IMR-90 (cell line): ENCODE measurements around the gene CXorf49B. TPM values are rescaled to one million over a fixed set of nuclear protein-coding genes. Genes with fewer than 3 reads are reported as not detected.
"Not testable (repeated sequence)": the region's sequence is repeated elsewhere in the genome, so short reads cannot be mapped to it uniquely, and the experiment has no call there.

Experiments used
- ATAC-seq: fragments of 200-7000 bp; cut with Tn5 transposase; 2 replicates; pipeline ENCODE4 v1.9.1; 2020; ENCODE audit warnings: low read depth, mild to moderate bottlenecking, moderate library complexity
- BruUV-seq: library from RNA; stranded (reverse); fragments of 400-500 nt; replicated peaks from 2 replicates; lab custom pipeline; 2021; lab: Mats Ljungman, UMichigan
- CTCF ChIA-PET: fragments of 300-600 bp; formaldehyde crosslinking; extraction: SDS; loops from one replicate; lab custom pipeline; 2021; ENCODE audit warnings: antibody characterized with exemption; lab: Yijun Ruan, JAX
- POLR2A ChIA-PET: fragments of 300-600 bp; sonication (Branson Sonifier 250); formaldehyde crosslinking; loops from one replicate; lab custom pipeline; 2022; ENCODE audit warnings: antibody characterized with exemption; ENCODE audit not compliant: unreplicated experiment; lab: Charles Lee
- DNase-seq: peaks from one replicate; pipeline ENCODE4 v3.0.0; 2013
- H2AFZ ChIP-seq: replicated peaks from 2 replicates; pipeline ENCODE3; 2013; ENCODE audit warnings: low read length, mild to moderate bottlenecking; ENCODE audit not compliant: poor library complexity
- H2AK5ac ChIP-seq: 2 replicates; pipeline ENCODE4 v1.6.1; 2013; ENCODE audit warnings: low read depth, low read length, inconsistent platforms
- H2AK9ac ChIP-seq: replicated peaks from 2 replicates; pipeline ENCODE3; 2013; ENCODE audit warnings: mild to moderate bottlenecking, low read depth, low read length, moderate library complexity; ENCODE audit not compliant: poor library complexity
- H2BK120ac ChIP-seq: 2 replicates; pipeline ENCODE4 v1.6.1; 2013; ENCODE audit warnings: low read depth, low read length, inconsistent platforms
- H2BK15ac ChIP-seq: 3 replicates; pipeline ENCODE4 v1.6.1; 2013; ENCODE audit warnings: low read depth, low read length, inconsistent platforms
- H2BK20ac ChIP-seq: 2 replicates; pipeline ENCODE4 v1.6.1; 2013; ENCODE audit warnings: low read depth, mild to moderate bottlenecking, inconsistent platforms, low read length, moderate library complexity
- H2BK5ac ChIP-seq: 2 replicates; pipeline ENCODE4 v1.6.1; 2013; ENCODE audit warnings: mild to moderate bottlenecking, low read depth, low read length, inconsistent platforms; ENCODE audit not compliant: poor library complexity, severe bottlenecking
- H3K14ac ChIP-seq: replicated peaks from 2 replicates; pipeline ENCODE4 v1.6.1; 2013; ENCODE audit warnings: low read depth, low read length, inconsistent platforms
- H3K18ac ChIP-seq: 2 replicates; pipeline ENCODE4 v1.6.1; 2013; ENCODE audit warnings: low read depth, low read length, control low read depth
- H3K23ac ChIP-seq: 2 replicates; pipeline ENCODE4 v1.6.1; 2013; ENCODE audit warnings: low read depth, low read length, inconsistent platforms
- H3K27ac ChIP-seq: 2 replicates; pipeline ENCODE4 v1.5.1; 2013; ENCODE audit warnings: mild to moderate bottlenecking, control low read depth, low read length; ENCODE audit not compliant: insufficient read depth
- H3K27me3 ChIP-seq: 2 replicates; pipeline ENCODE4 v1.6.1; 2013; ENCODE audit warnings: low read length; ENCODE audit not compliant: control insufficient read depth, insufficient read depth
- H3K36me3 ChIP-seq: 2 replicates; pipeline ENCODE4 v1.6.1; 2013; ENCODE audit warnings: low read length, mixed read lengths; ENCODE audit not compliant: control insufficient read depth, insufficient read depth
- H3K4ac ChIP-seq: 2 replicates; pipeline ENCODE4 v1.6.1; 2013; ENCODE audit warnings: low read depth, low read length, inconsistent platforms
- H3K4me1 ChIP-seq: 2 replicates; pipeline ENCODE4 v1.6.1; 2013; ENCODE audit warnings: low read length, mixed read lengths; ENCODE audit not compliant: control insufficient read depth, insufficient read depth
- H3K4me2 ChIP-seq: 2 replicates; pipeline ENCODE4 v1.6.1; 2013; ENCODE audit warnings: low read depth, mild to moderate bottlenecking, control low read depth, low read length, moderate library complexity
- H3K4me3 ChIP-seq: 2 replicates; pipeline ENCODE4 v1.5.1; 2013; ENCODE audit warnings: low read depth, mild to moderate bottlenecking, control low read depth, low read length, moderate library complexity; ENCODE audit not compliant: insufficient read depth
- H3K56ac ChIP-seq: 2 replicates; pipeline ENCODE4 v1.6.1; 2013; ENCODE audit warnings: low read length, inconsistent platforms; ENCODE audit not compliant: insufficient read depth; ENCODE audit errors: extremely low read depth
- H3K79me1 ChIP-seq, 2 experiments: 2 replicates each; pipeline ENCODE4 v1.6.1; 2013; ENCODE audit warnings: low read length in 2 of 2, inconsistent platforms in 1 of 2, low read depth in 1 of 2
- H3K9ac ChIP-seq: 2 replicates; pipeline ENCODE4 v1.6.1; 2013; ENCODE audit warnings: low read depth, low read length, control low read depth
- H3K9me1 ChIP-seq: 2 replicates; pipeline ENCODE4 v1.6.1; 2013; ENCODE audit warnings: low read length, inconsistent platforms; ENCODE audit not compliant: insufficient read depth
- H3K9me3 ChIP-seq: 2 replicates; pipeline ENCODE4 v1.6.1; 2013; ENCODE audit warnings: low read length; ENCODE audit not compliant: control insufficient read depth, insufficient read depth
- H4K20me1 ChIP-seq: 2 replicates; pipeline ENCODE4 v1.6.1; 2013; ENCODE audit warnings: low read length, inconsistent platforms; ENCODE audit not compliant: insufficient read depth
- H4K5ac ChIP-seq: 2 replicates; pipeline ENCODE4 v1.6.1; 2013; ENCODE audit warnings: mild to moderate bottlenecking, low read depth, low read length, control low read depth
- H4K8ac ChIP-seq, 2 experiments: 2 replicates each; pipeline ENCODE4 v1.6.1; 2013; ENCODE audit warnings: low read depth in 2 of 2, low read length in 2 of 2, control low read depth in 1 of 2, inconsistent platforms in 1 of 2
- H4K91ac ChIP-seq: 2 replicates; pipeline ENCODE4 v1.6.1; 2013; ENCODE audit warnings: low read depth, low read length, inconsistent platforms; ENCODE audit not compliant: insufficient read depth
- WGBS, 2 experiments: methylation state at CpG; one replicate each; pipeline versions ENCODE4 v1.1.5 to v1.1.7; 2013; ENCODE audit warnings: missing lambda C conversion rate in 2 of 2; ENCODE audit not compliant: insufficient read length in 1 of 2; ENCODE audit errors: extremely low coverage in 2 of 2; 5-methylcytosine and 5-hydroxymethylcytosine counted together
- dilution Hi-C: fragments of 300-500 bp; cut with HindIII; formaldehyde crosslinking; loops from one replicate; pipeline ENCODE4 v1.14.3; 2018; ENCODE audit warnings: low sequenced_read_pairs; ENCODE audit not compliant: unreplicated experiment
- in situ Hi-C: fragments of 300-500 bp; cut with MboI; formaldehyde crosslinking; loops from 3 replicates; pipeline ENCODE4 v1.14.3; 2019; ENCODE audit warnings: low sequenced_read_pairs, inconsistent platforms, mixed read lengths
- intact Hi-C: fragments of 100-400 bp; cut with micrococcal nuclease; formaldehyde crosslinking; loops from 2 replicates; pipeline ENCODE4 v1.10.0; 2022
- polyA plus RNA-seq, 3 experiments: library from polyadenylated mRNA; depleted of rRNA; stranded (reverse); fragments of >200 nt; gene quantifications; 2 replicates each; pipeline ENCODE4 v1.2.3, GENCODE V29; 2012; ENCODE audit warnings: low replicate concordance in 1 of 3
- total RNA-seq: library from RNA; depleted of rRNA; stranded (reverse); fragments of >200 nt; gene quantifications from 2 replicates; pipeline ENCODE4 v1.2.3, GENCODE V29; 2012

Gene CXorf49B
- total and polyA plus RNA-seq, 2 of the 4 experiments (the other 2 are of a cell fraction), result not detected

- H3K79me1 ChIP-seq, ATAC-seq, H3K18ac ChIP-seq, in situ Hi-C loops, intact Hi-C loops, H2BK20ac ChIP-seq, H4K8ac ChIP-seq, H3K9ac ChIP-seq, CTCF ChIA-PET, H3K56ac ChIP-seq, H3K9me3 ChIP-seq, H3K27ac ChIP-seq, H3K14ac ChIP-seq, H3K23ac ChIP-seq, H2AFZ ChIP-seq, H3K27me3 ChIP-seq, H3K4ac ChIP-seq, H3K4me3 ChIP-seq, H2BK15ac ChIP-seq, H2BK5ac ChIP-seq, H3K4me1 ChIP-seq, POLR2A ChIA-PET, H3K9me1 ChIP-seq, H2AK9ac ChIP-seq, H4K5ac ChIP-seq, DNase-seq, H2AK5ac ChIP-seq, BruUV-seq, H3K4me2 ChIP-seq, dilution Hi-C loops, H2BK120ac ChIP-seq, H3K36me3 ChIP-seq, H4K20me1 ChIP-seq, H4K91ac ChIP-seq: not testable (repeated sequence)
- no CpG with 5 or more reads among the region's 20 CpGs for WGBS, 2 experiments
Observed at GRCh38 chrX:71783569-71784347, 20.6 kb downstream of the CXorf49B start.

GRCh38 chrX:71784348-71784983 is 21.3 kb downstream of the CXorf49B start:
- dilution Hi-C loops, H2BK120ac ChIP-seq, CTCF ChIA-PET, H3K4me1 ChIP-seq, H2BK5ac ChIP-seq, H4K8ac ChIP-seq, H3K18ac ChIP-seq, BruUV-seq, H2AK9ac ChIP-seq, ATAC-seq, H3K4me2 ChIP-seq, H3K23ac ChIP-seq, H3K36me3 ChIP-seq, POLR2A ChIA-PET, H3K9me1 ChIP-seq, H3K56ac ChIP-seq, H3K79me1 ChIP-seq, intact Hi-C loops, H2AK5ac ChIP-seq, H2BK15ac ChIP-seq, H2AFZ ChIP-seq, DNase-seq, H3K14ac ChIP-seq, H3K9ac ChIP-seq, H4K91ac ChIP-seq, H3K27ac ChIP-seq, H4K5ac ChIP-seq, H4K20me1 ChIP-seq, H3K27me3 ChIP-seq, H3K4me3 ChIP-seq, H3K9me3 ChIP-seq, H2BK20ac ChIP-seq, H3K4ac ChIP-seq, in situ Hi-C loops: not testable (repeated sequence)
- no CpG with 5 or more reads among the region's 15 CpGs for WGBS, 2 experiments
